Measurements from ENCODE around the gene PIKFYVE.

- no peak for TF ChIP-seq POLR2A (IDR thresholded peaks at IDR 0.05)
- no peak for TF ChIP-seq CTCF (IDR thresholded peaks at IDR 0.05)
Measured at GRCh38 chr2:208235860-208236259, 30.2 kb upstream of the PIKFYVE start.

Measured in heart left ventricle (tissue), 13 donors.